GM19397 (cell line): Measurements from ENCODE around the gene CCNA2.

Experiments
- ATAC-seq: cut with Tn5 transposase; IDR thresholded peaks from one replicate; pipeline ENCODE4 v1.9.1; 2021; ENCODE audit warnings: mild to moderate bottlenecking, moderate library complexity; ENCODE audit not compliant: unreplicated experiment

The CCNA2 gene

GRCh38 chr4:121823505-121824170 is at the start of gene CCNA2:
Gene CCNA2 (minus strand): TSS chr4:121823883. CDS start chr4:121823628, 255 bp downstream.
- ATAC-seq, result peak; percentile 91

GRCh38 chr4:121869841-121870822 is 46.4 kb upstream of the CCNA2 start, which contains the start of gene BBS7:
Gene BBS7 (minus strand): TSS chr4:121870474. CDS start chr4:121870313, 161 bp downstream.
- peak; percentile 100 for ATAC-seq

- no peak for ATAC-seq
These were observed 40.1 kb upstream of the CCNA2 start for GRCh38 chr4:121863799-121864198.

- ATAC-seq, result no peak
These were observed 37.7 kb upstream of the CCNA2 start for GRCh38 chr4:121861426-121861825.

- no peak for ATAC-seq
These were observed 36.4 kb upstream of the CCNA2 start for GRCh38 chr4:121860121-121860520.

- no peak for ATAC-seq
These were observed 27.7 kb upstream of the CCNA2 start for GRCh38 chr4:121851354-121851753.

GRCh38 chr4:121846662-121847061 is 23.0 kb upstream of the CCNA2 start:
- ATAC-seq, result no peak

GRCh38 chr4:121842862-121843261 is 19.2 kb upstream of the CCNA2 start:
- ATAC-seq, result no peak

- ATAC-seq, result no peak
These were observed 14.5 kb upstream of the CCNA2 start for GRCh38 chr4:121838136-121838535.

GRCh38 chr4:121829511-121829910 is 5.8 kb upstream of the CCNA2 start:
- no peak for ATAC-seq

- ATAC-seq, result no peak
These were observed 4.2 kb upstream of the CCNA2 start for GRCh38 chr4:121827853-121828252.

- no peak for ATAC-seq
These were observed 1.3 kb upstream of the CCNA2 start for GRCh38 chr4:121824950-121825349.

GRCh38 chr4:121824171-121824527 is 466 bp upstream of the CCNA2 start:
- no peak for ATAC-seq

- peak; percentile 33 for ATAC-seq
These were observed 733 bp downstream of the CCNA2 start for GRCh38 chr4:121822796-121823504.

- no peak for ATAC-seq
These were observed 1.6 kb downstream of the CCNA2 start for GRCh38 chr4:121822047-121822446.

GRCh38 chr4:121819216-121819965 is 4.3 kb downstream of the CCNA2 start:
- no peak for ATAC-seq

GRCh38 chr4:121818215-121818614 is 5.5 kb downstream of the CCNA2 start:
- no peak for ATAC-seq

- no peak for ATAC-seq
These were observed 6.0 kb downstream of the CCNA2 start for GRCh38 chr4:121817701-121818100.

- ATAC-seq, result no peak
These were observed 6.7 kb downstream of the CCNA2 start for GRCh38 chr4:121817006-121817405.

- ATAC-seq, result no peak
These were observed 8.9 kb downstream of the CCNA2 start for GRCh38 chr4:121814756-121815155.

GRCh38 chr4:121811122-121811521 is 12.6 kb downstream of the CCNA2 start:
- no peak for ATAC-seq
